ENCODE data around the gene ALOXE3.

DNA sequence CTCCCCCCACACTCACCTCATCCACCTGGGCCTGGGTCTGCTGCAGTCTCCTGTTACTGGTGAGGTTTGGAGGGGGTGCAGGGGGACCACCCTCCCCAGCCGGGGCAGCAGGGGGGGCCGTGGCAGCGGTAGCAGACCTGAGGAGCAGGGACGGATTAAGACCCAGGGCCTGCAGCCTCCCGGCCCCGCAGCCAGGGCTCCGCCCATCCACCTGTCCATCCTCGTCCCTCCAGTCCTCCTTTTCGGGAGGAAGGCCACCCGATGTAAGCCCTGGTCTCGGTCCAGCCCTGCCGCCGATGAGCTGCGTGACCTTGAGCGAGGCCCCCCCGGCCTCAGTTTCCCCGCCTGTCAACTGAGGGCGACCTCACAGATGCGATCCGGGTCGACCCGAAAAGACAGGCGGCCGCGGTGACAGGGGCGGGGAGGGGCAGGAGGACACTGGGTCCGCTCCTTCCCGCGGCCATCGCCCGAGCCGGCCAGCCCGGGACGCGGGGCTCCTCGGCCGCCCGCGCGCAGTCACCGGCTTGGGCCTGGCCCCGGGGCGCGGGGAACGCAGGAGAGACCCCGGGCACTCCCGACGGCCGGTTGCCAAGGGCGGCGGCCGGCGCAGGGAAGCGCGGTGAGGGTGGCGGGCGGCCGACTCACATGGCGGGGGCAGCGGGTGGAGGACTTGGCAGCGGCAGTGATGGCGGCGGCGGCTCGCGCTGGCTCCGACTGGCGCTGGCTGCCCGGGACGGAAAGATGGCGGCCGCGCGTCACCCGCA, 44.1 kb upstream of the ALOXE3 start, which contains the start of gene VAMP2:
- TF ChIP-seq, protein P1, sequence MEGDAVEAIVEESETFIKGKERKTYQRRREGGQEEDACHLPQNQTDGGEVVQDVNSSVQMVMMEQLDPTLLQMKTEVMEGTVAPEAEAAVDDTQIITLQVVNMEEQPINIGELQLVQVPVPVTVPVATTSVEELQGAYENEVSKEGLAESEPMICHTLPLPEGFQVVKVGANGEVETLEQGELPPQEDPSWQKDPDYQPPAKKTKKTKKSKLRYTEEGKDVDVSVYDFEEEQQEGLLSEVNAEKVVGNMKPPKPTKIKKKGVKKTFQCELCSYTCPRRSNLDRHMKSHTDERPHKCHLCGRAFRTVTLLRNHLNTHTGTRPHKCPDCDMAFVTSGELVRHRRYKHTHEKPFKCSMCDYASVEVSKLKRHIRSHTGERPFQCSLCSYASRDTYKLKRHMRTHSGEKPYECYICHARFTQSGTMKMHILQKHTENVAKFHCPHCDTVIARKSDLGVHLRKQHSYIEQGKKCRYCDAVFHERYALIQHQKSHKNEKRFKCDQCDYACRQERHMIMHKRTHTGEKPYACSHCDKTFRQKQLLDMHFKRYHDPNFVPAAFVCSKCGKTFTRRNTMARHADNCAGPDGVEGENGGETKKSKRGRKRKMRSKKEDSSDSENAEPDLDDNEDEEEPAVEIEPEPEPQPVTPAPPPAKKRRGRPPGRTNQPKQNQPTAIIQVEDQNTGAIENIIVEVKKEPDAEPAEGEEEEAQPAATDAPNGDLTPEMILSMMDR (IDR thresholded peaks at IDR 0.05; ENCODE audit: borderline replicate concordance, extremely low read depth, low read length, poor library complexity, severe bottlenecking): no peak
- TF ChIP-seq EZH2 (IDR thresholded peaks at IDR 0.05; ENCODE audit: borderline replicate concordance, low read depth, low read length, severe bottlenecking): no peak

All from DND-41 (cell line).